ENCODE data around the gene VWA3A. TPM values are rescaled to one million over a fixed set of nuclear protein-coding genes. Genes with fewer than 3 reads are reported as not detected.

Gene VWA3A
- total and polyA plus RNA-seq, 2 of the 8 experiments (the other 6 are each of a cell fraction or from before 2014, with no cell fraction given), result 0.05 TPM; not detected in 1

GRCh38 chr16:22088642-22089041 is 3.7 kb upstream of the VWA3A start:
- no peak overlapping the region for H4K5ac ChIP-seq (ENCODE audit: insufficient read length, low read depth, low read length)
- no peak overlapping the region for H3K23ac ChIP-seq (ENCODE audit: insufficient read length)
- H3K36me3 ChIP-seq (ENCODE audit: control insufficient read depth in 2 of 4, insufficient read depth in 4 of 4, low read length in 3 of 4), result no peaks in the 10 kb centered on the region; a peak in 1 of 8 replicates
- no peak overlapping the region for H2BK12ac ChIP-seq (ENCODE audit: low read depth, low read length)
- no peak overlapping the region for H2BK20ac ChIP-seq (ENCODE audit: low read length)
- no peak overlapping the region for H3K4me3 ChIP-seq (ENCODE audit: extremely low read depth in 1 of 4, insufficient read depth in 2 of 4, low read depth in 3 of 4, low read length in 4 of 4)
- H3K4me1 ChIP-seq (replicated peaks in 1 of 4; ENCODE audit: control insufficient read depth in 3 of 4, insufficient read depth in 4 of 4, low read length in 3 of 4), result peaks cover 0 to 12% (median 3%) of the 10 kb centered on the region in 4 experiments; a peak in 6 of 7 replicates
- peaks cover 0 to 1% (median 0%) of the 10 kb centered on the region in 4 experiments; a peak in 1 of 7 replicates for H3K27me3 ChIP-seq (replicated peaks in 1 of 4; ENCODE audit: control insufficient read depth in 3 of 4, extremely low read depth in 1 of 4, insufficient read depth in 3 of 4, low read length in 3 of 4)
- DNase-seq (ENCODE audit: low read depth in 1 of 2, low spot score in 2 of 2) (no peak), FAIRE-seq (no peak)
- H3K18ac ChIP-seq (ENCODE audit: extremely low read depth, low read length), result no peak overlapping the region
- H3K27ac ChIP-seq (ENCODE audit: low read depth, low read length), result no peak overlapping the region
- no peaks in the 10 kb centered on the region for H4K20me1 ChIP-seq (replicated peaks in 1 of 2; ENCODE audit: control insufficient read depth in 1 of 2, insufficient read depth in 2 of 2, low read length in 2 of 2)
- 73% methylated on average over 1 of the region's 1 CpG; no CpG with 5 or more reads in 1 of the 2 experiments for WGBS, 2 experiments (ENCODE audit: extremely low coverage in 1 of 2, insufficient coverage in 1 of 2, insufficient read length in 1 of 2, insufficient replicate concordance in 2 of 2, low coverage in 1 of 2, low lambda C conversion rate in 2 of 2, missing lambda C conversion rate in 1 of 2)
- 0 out of 2 replicates have a peak, but pooled peaks cover 2% of the 10 kb centered on the region for H3K23me2 ChIP-seq (ENCODE audit: low read depth, low read length)
- H2BK15ac ChIP-seq (ENCODE audit: low read length), result no peak overlapping the region
- H2BK120ac ChIP-seq (replicated peaks; ENCODE audit: low read depth, low read length), result no peak overlapping the region
- no peak overlapping the region for H2AFZ ChIP-seq (ENCODE audit: low read length)
- CTCF ChIA-PET (ENCODE audit: partially characterized antibody), result interaction anchor here (0.6 to 6.1 kb wide), 8 partner anchors 9 to 814 kb away, joined by 3 to 63 read pairs (median 3); no protein-coding TSS in a partner anchor
- no peaks in the 10 kb centered on the region for H3K79me1 ChIP-seq (ENCODE audit: low read depth, low read length)
- no peak overlapping the region for H2AK5ac ChIP-seq (ENCODE audit: low read depth, low read length)
- no peak overlapping the region for H4K91ac ChIP-seq (replicated peaks; ENCODE audit: insufficient read length, low read length)
- POLR2A ChIA-PET (ENCODE audit: partially characterized antibody), result no interaction called here
- H3K14ac ChIP-seq (ENCODE audit: insufficient read length), result no peak overlapping the region
- H3K9me3 ChIP-seq (ENCODE audit: insufficient read depth in 2 of 2, low read depth in 1 of 2, low read length in 1 of 2), result no peaks in the 10 kb centered on the region
- H3K4ac ChIP-seq (replicated peaks; ENCODE audit: insufficient read length, low read depth, low read length), result no peak overlapping the region
- no peak overlapping the region for H3K4me2 ChIP-seq (ENCODE audit: insufficient read depth in 1 of 2, low read depth in 2 of 2, low read length in 2 of 2)
- H2BK5ac ChIP-seq (ENCODE audit: low read depth, low read length), result no peak overlapping the region
- no peak overlapping the region for H3K9ac ChIP-seq (replicated peaks in 1 of 4; ENCODE audit: extremely low read depth in 1 of 4, low read depth in 3 of 4, low read length in 3 of 4)
- no peaks in the 10 kb centered on the region for H3K79me2 ChIP-seq (ENCODE audit: control insufficient read depth in 1 of 2, insufficient read depth in 2 of 2, low read length in 2 of 2)
- H4K8ac ChIP-seq (ENCODE audit: extremely low read depth, insufficient read depth, low read length), result no peak overlapping the region
- no peak overlapping the region for H3K56ac ChIP-seq (replicated peaks; ENCODE audit: insufficient read length, low read depth, low read length)
- TF ChIP-seq ATF2 (IDR thresholded peaks at IDR 0.05; ENCODE audit: low read length), result no peak
- no peak for TF ChIP-seq TCF12 (IDR thresholded peaks at IDR 0.05; ENCODE audit: low read depth, low read length)
- TF ChIP-seq MAX (IDR thresholded peaks at IDR 0.05), result no peak
- no peak for TF ChIP-seq CBX8 (IDR thresholded peaks at IDR 0.05; ENCODE audit: borderline replicate concordance, low read depth, low read length)
- TF ChIP-seq JUN (IDR thresholded peaks at IDR 0.05; ENCODE audit: low read depth, low read length), result no peak

All from H1 (cell line).